OCI-LY3 (cell line): ENCODE results near the gene AKAP7.

ENCODE experiments used
- H2AFZ ChIP-seq: fragments of 200-600, 300-600 bp; shearing (Covaris generic); 2 replicates; pipeline ENCODE4 v1.6.0; 2014; ENCODE audit warnings: antibody characterized with exemption, low read depth, low read length
- H3K27ac ChIP-seq: fragments of 200-600, 300-600 bp; sonication (generic); 2 replicates; pipeline ENCODE4 v1.5.1; 2014; ENCODE audit warnings: mild to moderate bottlenecking, low read length, moderate library complexity, mixed read lengths
- H3K27me3 ChIP-seq: fragments of 200-600, 300-600 bp; sonication (generic); 2 replicates; pipeline ENCODE4 v1.6.1; 2014; ENCODE audit warnings: low read depth, low read length, mixed read lengths
- H3K36me3 ChIP-seq: fragments of 200-600, 300-600 bp; sonication (generic); replicated peaks from 2 replicates; pipeline ENCODE3; 2014; ENCODE audit warnings: low read depth, low read length, mixed read lengths
- H3K4me1 ChIP-seq: fragments of 300-600, 200-600 bp; sonication (generic); 2 replicates; pipeline ENCODE4 v1.6.1; 2014; ENCODE audit warnings: low read length, mixed read lengths
- H3K4me2 ChIP-seq: fragments of 200-600, 300-600 bp; sonication (generic); 2 replicates; pipeline ENCODE4 v1.6.1; 2014; ENCODE audit warnings: low read length, mixed read lengths
- H3K4me3 ChIP-seq: fragments of 300-600, 200-600 bp; sonication (generic); 2 replicates; pipeline ENCODE4 v1.5.1; 2014; ENCODE audit warnings: antibody characterized with exemption, mild to moderate bottlenecking, low read length, moderate library complexity
- H3K79me2 ChIP-seq: fragments of 300-600, 200-600 bp; shearing (Covaris generic); 2 replicates; pipeline ENCODE4 v1.6.1; 2014; ENCODE audit warnings: mild to moderate bottlenecking, low read length, mixed read lengths
- H3K9ac ChIP-seq: fragments of 300-600, 200-600 bp; shearing (Covaris generic); 2 replicates; pipeline ENCODE4 v1.6.0; 2014; ENCODE audit warnings: mild to moderate bottlenecking, low read length, moderate library complexity
- H3K9me3 ChIP-seq: fragments of 200-600, 300-600 bp; shearing (Covaris generic); 2 replicates; pipeline ENCODE4 v1.6.1; 2014; ENCODE audit warnings: low read length, mixed read lengths; ENCODE audit not compliant: insufficient read depth
- H4K20me1 ChIP-seq: fragments of 200-600, 300-600 bp; sonication (generic); 2 replicates; pipeline ENCODE4 v1.6.1; 2016; ENCODE audit warnings: low read length, mixed read lengths; ENCODE audit not compliant: insufficient read depth
- CTCF ChIP-seq: fragments of 200-600, 300-600 bp; sonication (generic); IDR thresholded peaks from 2 replicates; pipeline ENCODE4 v1.5.1; 2014; ENCODE audit warnings: antibody characterized with exemption, low read length, low read depth
- EZH2phosphoT487 ChIP-seq: fragments of 200-600 bp; shearing (Covaris generic); IDR thresholded peaks from 2 replicates; pipeline ENCODE4 v1.6.1; 2018; ENCODE audit warnings: antibody characterized with exemption, mixed run types, low read depth

Gene AKAP7

GRCh38 chr6:131331873-131332781 is 196.9 kb downstream of the AKAP7 start:
- H3K4me3 ChIP-seq: no peak overlapping the region
- no peak overlapping the region for H3K9ac ChIP-seq
- H3K4me1 ChIP-seq: no peaks in the 10 kb centered on the region
- no peaks in the 10 kb centered on the region for H4K20me1 ChIP-seq
- H3K27me3 ChIP-seq: no peaks in the 10 kb centered on the region
- TF ChIP-seq EZH2phosphoT487 (no peak), CTCF (no peak)
- H3K36me3 ChIP-seq: no peaks in the 10 kb centered on the region
- H3K79me2 ChIP-seq: no peaks in the 10 kb centered on the region
- no peak overlapping the region for H3K4me2 ChIP-seq
- no peaks in the 10 kb centered on the region for H3K9me3 ChIP-seq
- H3K27ac ChIP-seq: no peak overlapping the region
- H2AFZ ChIP-seq: no peak overlapping the region
